Measurements from ENCODE around the gene SLC6A12. TPM values are rescaled to one million over a fixed set of nuclear protein-coding genes. Genes with fewer than 3 reads are reported as not detected.

The SLC6A12 gene
- total RNA-seq, 1 experiment from 2014 or later = 0.17 TPM

DNA sequence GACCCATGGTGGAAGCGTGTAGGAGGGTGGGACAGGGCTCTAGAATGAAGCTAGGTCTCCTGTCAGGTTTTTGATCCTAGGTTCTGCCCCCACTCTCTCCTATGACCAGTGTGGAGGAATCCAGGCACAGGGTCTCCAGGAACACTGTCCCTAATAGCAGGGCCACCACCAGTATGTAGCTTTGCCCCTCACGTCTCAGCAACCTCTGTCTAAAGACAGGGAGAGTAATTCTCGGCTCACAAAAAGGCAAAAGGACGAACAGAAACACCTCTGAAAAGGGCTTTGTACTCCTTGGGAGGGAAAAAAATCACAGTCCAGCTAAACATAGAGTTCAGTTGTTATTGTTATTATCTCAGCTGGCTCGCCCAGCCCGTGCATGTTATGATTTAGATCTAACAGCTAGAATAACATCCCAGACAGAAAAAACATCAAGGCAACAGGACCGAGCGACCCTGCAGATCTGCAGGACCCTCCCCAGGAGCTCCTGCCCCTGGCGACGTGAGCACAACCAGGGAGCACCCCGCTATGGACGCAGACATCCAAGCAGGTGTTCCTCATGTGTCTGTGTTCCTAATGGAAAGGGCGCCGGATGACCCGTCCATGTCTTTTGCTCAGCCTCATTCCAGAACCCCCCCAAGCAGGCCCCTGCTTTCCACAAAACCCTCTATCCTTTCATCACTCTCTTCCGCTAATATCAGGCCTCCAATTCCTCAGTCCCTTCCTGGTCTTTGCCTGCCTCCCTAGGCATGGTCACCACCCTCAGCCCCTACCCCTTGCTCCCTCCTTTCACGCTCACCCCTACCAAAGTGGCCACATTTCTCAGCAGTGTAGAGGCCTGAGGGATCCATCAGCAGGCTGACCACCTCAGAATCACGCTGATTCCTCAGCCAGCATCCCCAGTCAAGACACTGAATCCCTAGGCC is 14.2 kb upstream of the SLC6A12 start:
- Histone ChIP-seq H3K27me3 (ENCODE audit: insufficient read depth, low read length) (no peaks in the 10 kb centered on the region), H3K27ac (ENCODE audit: insufficient read length, low read depth, low read length) (no peak overlapping the region), H2BK120ac (ENCODE audit: low read depth, low read length, poor library complexity, severe bottlenecking) (no peak overlapping the region), H4K91ac (ENCODE audit: insufficient read length, low read depth, low read length) (no peak overlapping the region), H4K5ac (ENCODE audit: insufficient read length, low read depth, low read length) (no peak overlapping the region), H3K23ac (ENCODE audit: insufficient read length, low read depth, low read length) (no peak overlapping the region), H2AK5ac (ENCODE audit: insufficient read length, low read length) (no peak overlapping the region), H2BK12ac (ENCODE audit: insufficient read length, low read depth, low read length) (no peak overlapping the region), H2AFZ (ENCODE audit: low read length) (no peak overlapping the region), H3K18ac (ENCODE audit: insufficient read length, low read depth, low read length) (no peak overlapping the region), H3K9ac (ENCODE audit: extremely low read depth, insufficient read length, low read length) (no peak overlapping the region), H3K4me1 (ENCODE audit: insufficient read depth, low read length) (no peaks in the 10 kb centered on the region), H3K23me2 (ENCODE audit: insufficient read length, low read depth, low read length, poor library complexity, severe bottlenecking) (peaks cover 2% of the 10 kb centered on the region), H3K14ac (ENCODE audit: insufficient read depth, low read length) (no peak overlapping the region), H2BK15ac (ENCODE audit: low read depth, low read length) (no peak overlapping the region), H3K4ac (ENCODE audit: low read depth, low read length) (no peak overlapping the region), H4K20me1 (ENCODE audit: control insufficient read depth, insufficient read depth, insufficient read length) (no peaks in the 10 kb centered on the region), H3K79me2 (ENCODE audit: insufficient read depth, low read length) (no peaks in the 10 kb centered on the region), H3K79me1 (ENCODE audit: insufficient read depth, low read depth, low read length, poor library complexity, severe bottlenecking) (no peaks in the 10 kb centered on the region), H3T11ph (ENCODE audit: low read length) (no peak overlapping the region), H2BK20ac (ENCODE audit: low read depth, low read length, poor library complexity, severe bottlenecking) (no peak overlapping the region), H2BK5ac (ENCODE audit: insufficient read length, low read length) (no peak overlapping the region), H3K4me2 (ENCODE audit: insufficient read depth, insufficient read length, low read length) (no peak overlapping the region), H3K56ac (ENCODE audit: insufficient read length, low read depth, low read length) (no peak overlapping the region), H3K9me3 (ENCODE audit: control insufficient read depth, low read depth, low read length) (no peaks in the 10 kb centered on the region), H4K8ac (replicated peaks; ENCODE audit: insufficient read length, low read depth, low read length) (no peak overlapping the region)
- no CpG with 5 or more reads among the region's 18 CpGs for WGBS (ENCODE audit: extremely low coverage, insufficient read length, low lambda C conversion rate)
- Mint-ChIP-seq H3K9me3 (no peaks in the 10 kb centered on the region), H3K4me3 (no peak overlapping the region), H3K36me3 (ENCODE audit: insufficient read depth in 1 of 3, low read depth in 3 of 3) (no peaks in the 10 kb centered on the region), H3K4me1 (peaks cover 10 to 28% of the 10 kb centered on the region in 2 experiments), H3K27ac (no peak overlapping the region), H3K27me3 (ENCODE audit: low read depth) (peaks cover 10% of the 10 kb centered on the region)
- DNase-seq = peak; percentile 20
- TF ChIP-seq, protein P1, sequence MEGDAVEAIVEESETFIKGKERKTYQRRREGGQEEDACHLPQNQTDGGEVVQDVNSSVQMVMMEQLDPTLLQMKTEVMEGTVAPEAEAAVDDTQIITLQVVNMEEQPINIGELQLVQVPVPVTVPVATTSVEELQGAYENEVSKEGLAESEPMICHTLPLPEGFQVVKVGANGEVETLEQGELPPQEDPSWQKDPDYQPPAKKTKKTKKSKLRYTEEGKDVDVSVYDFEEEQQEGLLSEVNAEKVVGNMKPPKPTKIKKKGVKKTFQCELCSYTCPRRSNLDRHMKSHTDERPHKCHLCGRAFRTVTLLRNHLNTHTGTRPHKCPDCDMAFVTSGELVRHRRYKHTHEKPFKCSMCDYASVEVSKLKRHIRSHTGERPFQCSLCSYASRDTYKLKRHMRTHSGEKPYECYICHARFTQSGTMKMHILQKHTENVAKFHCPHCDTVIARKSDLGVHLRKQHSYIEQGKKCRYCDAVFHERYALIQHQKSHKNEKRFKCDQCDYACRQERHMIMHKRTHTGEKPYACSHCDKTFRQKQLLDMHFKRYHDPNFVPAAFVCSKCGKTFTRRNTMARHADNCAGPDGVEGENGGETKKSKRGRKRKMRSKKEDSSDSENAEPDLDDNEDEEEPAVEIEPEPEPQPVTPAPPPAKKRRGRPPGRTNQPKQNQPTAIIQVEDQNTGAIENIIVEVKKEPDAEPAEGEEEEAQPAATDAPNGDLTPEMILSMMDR (conservative IDR thresholded peaks at IDR 0.05) = no peak
